Lower leg skin (tissue), 4 donors: ENCODE data around the gene CILP. TPM values are rescaled to one million over a fixed set of nuclear protein-coding genes. Genes with fewer than 3 reads are reported as not detected.

ENCODE experiments used
- DNase-seq, 2 donors: peaks; one replicate each; pipeline ENCODE4 v3.0.0-alpha.2; 2019; ENCODE audit warnings: low spot score in 2 of 2
- H3K4me3 ChIP-seq: fragments of 200-600 bp; sonication (generic); 2 replicates; pipeline ENCODE4 v1.5.1; 2017; ENCODE audit warnings: mild to moderate bottlenecking, low read depth; ENCODE audit not compliant: poor library complexity, severe bottlenecking
- CTCF ChIP-seq, 3 donors: fragments of 450-650 bp; IDR thresholded peaks; one replicate each; pipeline ENCODE4 v1.5.1; 2016; ENCODE audit warnings: antibody characterized with exemption in 3 of 3, mild to moderate bottlenecking in 3 of 3, moderate library complexity in 2 of 3
- POLR2A ChIP-seq, 2 donors: fragments of 450-650 bp; IDR thresholded peaks; one replicate each; pipeline ENCODE4 v1.6.1; 2016 to 2017; ENCODE audit warnings: antibody characterized with exemption in 2 of 2, mild to moderate bottlenecking in 1 of 2, moderate library complexity in 1 of 2
- WGBS, 2 donors: methylation state at CpG; one replicate each; pipeline ENCODE4 v1.1.5; 2018; 5-methylcytosine and 5-hydroxymethylcytosine counted together
- intact Hi-C: fragments of 100-400 bp; cut with DNase I; formaldehyde crosslinking; loops from one replicate; pipeline ENCODE4 v1.15.0; 2023; ENCODE audit warnings: low total_unique reads
- total RNA-seq, 4 donors: library from RNA; depleted of rRNA; stranded (reverse); fragments of >200 nt; gene quantifications; one replicate each; pipeline ENCODE4 v1.1.0, GENCODE V29; 2016

The CILP gene
- total RNA-seq, 4 donors from 2014 or later: 3.9 to 66.8 (median 9.3) TPM

GRCh38 chr15:65197337-65197645 is 14.0 kb downstream of the CILP start:
- intact Hi-C loops: no loop called here
- no peak overlapping the region for H3K4me3 ChIP-seq
- WGBS, 2 donors: 97% methylated on average over 8 of the region's 8 CpGs
- DNase-seq: peak in 1 of 2 donors; percentile 65
- no peak for TF ChIP-seq CTCF (IDR thresholded peaks at IDR 0.05)
- no peak for TF ChIP-seq POLR2A (IDR thresholded peaks at IDR 0.05)

GRCh38 chr15:65196637-65197336 is 14.5 kb downstream of the CILP start:
- no peak overlapping the region for H3K4me3 ChIP-seq
- DNase-seq: peak in 1 of 2 donors; percentile 61
- intact Hi-C loops: no loop called here
- TF ChIP-seq POLR2A (IDR thresholded peaks at IDR 0.05) (no peak), CTCF (IDR thresholded peaks at IDR 0.05) (no peak)
- WGBS, 2 donors: 95 to 96% methylated on average over 19 of the region's 19 CpGs

GRCh38 chr15:65195548-65195923 is 15.7 kb downstream of the CILP start:
- peak in 1 of 2 donors; percentile 60 for DNase-seq
- intact Hi-C loops: no loop called here
- TF ChIP-seq CTCF (IDR thresholded peaks at IDR 0.05): no peak
- TF ChIP-seq POLR2A (IDR thresholded peaks at IDR 0.05): no peak
- no peak overlapping the region for H3K4me3 ChIP-seq
- 49 to 74% methylated on average over 5 of the region's 5 CpGs for WGBS, 2 donors

- intact Hi-C loops: loop anchor here (5.0 kb wide), 1 partner anchor 77 kb away; no protein-coding TSS in a partner anchor
- H3K4me3 ChIP-seq: no peak overlapping the region
- WGBS, 2 donors: 47 to 56% methylated on average over 7 of the region's 7 CpGs
- TF ChIP-seq POLR2A (IDR thresholded peaks at IDR 0.05): no peak
- TF ChIP-seq CTCF (IDR thresholded peaks at IDR 0.05): no peak
- DNase-seq: peak; percentile 60 to 83
These were observed 16.3 kb downstream of the CILP start for GRCh38 chr15:65194826-65195547.

- H3K4me3 ChIP-seq: no peak overlapping the region
- DNase-seq: peak in 1 of 2 donors; percentile 57
- intact Hi-C loops: loop anchor here (5.0 kb wide), 1 partner anchor 80 kb away; no protein-coding TSS in a partner anchor
- WGBS, 2 donors: 96 to 98% methylated on average over 5 of the region's 5 CpGs
- TF ChIP-seq CTCF (IDR thresholded peaks at IDR 0.05) (no peak), POLR2A (IDR thresholded peaks at IDR 0.05) (no peak)
These were observed 19.3 kb downstream of the CILP start for GRCh38 chr15:65192016-65192415.
